ENCODE measurements around the gene ZNRF2.
"Not testable (repeated sequence)": the region's sequence is repeated elsewhere in the genome, so short reads cannot be mapped to it uniquely, and the experiment has no call there.

ZNRF2 gene

GRCh38 chr7:30263090-30263710 is 21.2 kb upstream of the ZNRF2 start:
- DNase-seq: no peak

DNA sequence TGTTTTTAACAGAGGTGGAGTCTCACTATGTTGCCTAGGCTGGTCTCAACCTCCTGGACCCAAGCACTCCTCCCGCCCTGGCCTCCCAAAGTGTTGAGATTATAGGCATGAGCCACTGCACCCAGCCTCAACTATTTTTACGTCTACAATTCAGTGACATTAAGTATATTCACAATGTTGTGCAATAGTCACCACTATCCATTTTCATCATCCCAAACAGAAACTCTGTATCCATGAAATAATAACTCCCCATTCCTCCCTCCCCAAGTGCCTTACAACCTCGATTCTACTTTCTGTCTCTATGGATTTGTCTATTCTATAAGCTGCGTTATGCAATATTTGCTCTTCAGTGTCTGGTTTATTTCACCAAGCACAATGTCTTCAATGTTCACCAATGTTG is 20.3 kb upstream of the ZNRF2 start:
- DNase-seq: no peak

DNA sequence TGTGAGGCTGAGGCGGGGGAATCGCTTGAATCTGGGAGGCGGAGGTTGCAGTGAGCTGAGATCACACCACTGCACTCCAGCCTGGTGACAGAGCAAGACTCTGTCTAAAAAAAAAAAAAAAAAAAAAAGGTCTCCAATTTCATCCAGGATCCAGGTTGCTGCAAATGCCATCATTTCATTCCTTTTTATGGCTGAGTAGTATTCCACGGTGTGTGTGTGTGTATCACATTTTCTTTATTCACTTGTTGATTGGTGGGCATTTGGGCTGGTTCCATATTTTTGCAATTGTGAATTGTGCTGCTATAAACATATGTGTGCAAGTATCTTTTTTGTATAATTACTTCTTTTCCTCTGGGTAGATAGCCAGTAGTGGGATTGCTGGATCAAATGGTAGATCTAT is 19.2 kb upstream of the ZNRF2 start:
- not testable (repeated sequence) for DNase-seq

GRCh38 chr7:30266686-30267085 is 17.7 kb upstream of the ZNRF2 start:
- peak; percentile 17 for DNase-seq

DNA sequence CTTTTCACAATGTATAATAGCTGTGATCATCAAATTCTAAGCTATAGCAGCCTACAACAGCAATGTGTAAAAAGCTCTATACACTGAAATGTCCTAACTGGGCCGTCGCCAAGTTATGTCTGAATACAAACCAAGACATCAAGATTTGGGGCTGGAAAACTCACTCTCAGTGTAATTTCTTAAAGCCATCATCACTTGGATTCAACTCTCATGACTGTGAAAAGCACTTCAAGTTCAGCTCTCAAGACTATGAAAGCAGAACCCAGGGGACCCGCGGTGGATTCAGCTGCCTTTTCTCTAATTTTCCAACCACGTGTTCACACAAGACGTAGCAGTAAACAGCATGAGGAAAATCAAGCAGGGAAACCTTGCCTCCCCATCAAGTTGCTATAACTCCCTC is 15.8 kb upstream of the ZNRF2 start:
- DNase-seq: peak; percentile 77

- DNase-seq: no peak
Observed at GRCh38 chr7:30269490-30269889, 14.9 kb upstream of the ZNRF2 start.

DNA sequence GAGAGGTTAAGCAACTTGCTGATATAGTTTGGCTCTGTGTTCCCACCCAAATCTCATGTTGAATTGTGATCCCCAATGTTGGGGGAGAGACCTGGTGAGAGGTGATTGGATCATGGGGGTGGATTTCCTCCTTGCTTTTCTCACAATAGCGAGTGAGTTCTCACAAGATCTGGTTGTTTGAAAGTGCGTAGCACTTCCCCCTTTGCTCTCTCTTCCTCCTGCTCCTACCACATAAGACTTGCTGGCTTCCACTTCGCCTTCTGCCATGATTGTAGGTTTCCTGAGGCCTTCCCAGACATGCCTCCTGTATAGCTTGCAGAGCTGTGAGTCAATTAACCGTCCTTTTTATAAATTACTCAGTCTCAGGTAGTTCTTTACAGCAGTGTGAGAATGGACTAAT is 13.5 kb upstream of the ZNRF2 start:
- DNase-seq: no peak

- DNase-seq: no peak
Observed at GRCh38 chr7:30272126-30272525, 12.3 kb upstream of the ZNRF2 start.

DNA sequence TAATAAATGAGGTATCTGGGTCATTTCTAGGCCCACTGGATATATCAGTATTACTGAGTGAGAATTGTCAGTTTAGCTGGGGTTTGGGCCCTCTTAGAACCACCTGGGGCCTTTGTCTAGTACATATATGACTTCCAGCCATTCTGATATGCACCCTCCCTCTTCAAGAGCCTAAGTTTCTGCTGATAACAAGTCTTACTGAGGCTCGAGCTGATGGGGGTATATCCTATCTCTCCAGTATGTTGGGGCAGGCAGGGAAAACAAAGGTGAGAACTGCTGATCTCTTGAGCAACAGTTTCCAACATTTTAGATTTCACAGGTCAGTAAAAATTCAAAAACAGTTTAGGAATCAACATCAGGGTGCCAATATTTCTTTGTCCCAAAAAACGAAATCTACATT is 10.8 kb upstream of the ZNRF2 start:
- no peak for DNase-seq

DNA sequence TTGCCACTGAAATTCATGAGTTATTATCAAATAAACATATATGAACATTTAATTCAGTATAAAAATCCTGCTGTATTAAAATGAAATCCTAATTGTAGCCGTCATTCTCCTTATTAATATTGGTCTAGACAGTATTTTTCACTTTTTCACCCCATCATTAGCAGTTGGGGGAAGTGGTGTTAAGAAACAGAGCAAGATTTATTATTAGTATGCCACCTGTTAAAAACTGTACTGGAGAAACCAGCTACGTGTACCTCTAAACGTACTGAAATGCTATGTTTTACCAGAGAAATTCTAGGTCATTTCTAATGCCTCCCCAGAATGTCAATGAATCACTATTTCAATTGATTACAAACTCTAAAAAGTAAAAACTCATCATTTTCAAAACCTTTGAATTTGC is 9.8 kb upstream of the ZNRF2 start:
- DNase-seq: no peak

DNA sequence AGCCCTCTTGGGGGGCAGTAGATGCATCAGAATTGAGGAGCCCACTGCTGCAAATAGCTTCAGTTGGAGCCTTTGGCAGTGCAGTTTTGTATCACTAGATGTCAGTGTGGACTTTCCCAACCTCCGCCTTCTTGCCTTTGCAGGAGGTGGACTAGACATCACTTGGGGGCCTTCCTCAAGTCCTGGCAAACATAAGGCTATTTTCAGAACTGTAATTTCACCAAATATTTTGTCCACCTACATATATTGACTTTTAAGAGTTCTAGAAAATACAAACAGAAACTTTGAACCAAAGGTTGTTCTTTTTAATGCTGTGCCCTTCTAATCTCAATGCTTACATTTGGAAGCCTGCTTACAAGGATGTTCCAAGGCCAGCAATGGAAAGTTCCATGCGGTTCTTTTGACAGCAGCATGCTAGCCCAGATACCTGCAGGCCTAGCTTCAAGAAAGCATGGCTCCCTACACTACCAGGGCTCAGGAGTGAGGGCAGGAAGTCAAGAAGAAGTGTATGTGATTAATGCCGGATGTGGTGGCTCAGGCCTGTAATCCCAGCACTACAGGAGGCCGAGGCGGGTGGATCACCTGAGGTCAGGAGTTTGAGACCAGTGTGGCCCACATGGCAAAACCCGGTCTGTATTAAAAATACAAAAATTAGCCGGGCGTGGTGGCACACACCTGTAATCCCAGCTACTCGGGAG is 8.0 kb upstream of the ZNRF2 start:
- peak; percentile 27 for DNase-seq

DNA sequence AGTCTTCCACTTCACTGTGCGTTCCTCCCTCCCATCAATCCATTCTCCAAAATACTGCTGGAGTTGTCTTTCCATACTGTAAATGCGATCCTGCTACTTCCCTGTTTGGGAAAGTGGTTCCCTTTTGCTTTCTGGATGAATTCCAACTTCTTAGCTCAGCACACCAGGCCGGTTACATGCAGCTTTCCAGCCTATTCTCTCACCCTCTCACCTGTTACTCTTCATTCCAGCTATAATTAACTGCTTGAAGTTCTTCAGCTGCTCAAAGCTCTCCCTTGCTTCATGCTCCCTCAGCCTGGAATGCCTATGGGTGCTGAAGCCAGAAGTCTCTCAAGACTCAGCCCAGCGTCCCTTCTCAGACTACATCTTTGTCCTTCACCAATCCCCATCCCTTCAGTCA is 6.0 kb upstream of the ZNRF2 start:
- peak; percentile 89 for DNase-seq

- DNase-seq: no peak
Observed at GRCh38 chr7:30278849-30279652, 5.3 kb upstream of the ZNRF2 start.

- no peak for DNase-seq
Observed at GRCh38 chr7:30279653-30279904, 4.8 kb upstream of the ZNRF2 start.

DNA sequence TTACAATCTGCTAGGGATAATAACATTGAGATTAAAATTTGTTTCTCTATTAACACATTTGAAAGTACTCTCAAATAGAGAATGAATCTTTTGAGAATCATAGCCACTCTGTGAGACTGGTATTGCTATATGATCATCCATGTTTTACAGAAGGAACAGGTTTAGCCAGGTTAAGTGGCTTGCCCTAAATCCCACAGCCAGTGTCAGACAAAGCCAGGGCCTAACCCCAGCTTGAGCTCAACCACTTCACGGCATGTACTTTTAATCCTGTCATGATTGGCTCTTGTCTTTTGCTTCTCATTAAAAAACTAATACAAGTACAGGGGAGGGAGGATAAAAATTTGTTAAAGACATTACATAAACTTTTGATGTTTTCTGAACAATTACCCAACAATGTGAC is 3.8 kb upstream of the ZNRF2 start:
- no peak for DNase-seq

DNA sequence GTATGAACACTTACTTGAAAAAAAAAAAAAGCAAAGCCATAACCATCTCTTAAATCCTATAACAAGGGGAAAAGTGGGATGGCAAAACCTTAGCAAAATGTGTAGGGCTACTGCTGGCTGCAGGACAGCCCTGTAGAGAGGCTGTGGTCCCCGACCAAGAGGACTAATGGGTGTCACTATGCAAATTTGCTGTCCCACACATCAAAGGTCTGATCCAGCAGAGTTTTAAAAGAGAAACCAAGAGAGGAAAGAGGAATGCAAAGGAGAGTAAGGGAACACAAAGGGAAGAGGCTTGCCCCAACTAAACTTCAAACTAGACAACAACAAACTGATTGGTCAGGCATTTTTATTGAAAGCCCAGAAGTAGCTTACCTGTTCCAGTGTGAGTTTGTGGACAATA is 3.1 kb upstream of the ZNRF2 start:
- DNase-seq: no peak

DNA sequence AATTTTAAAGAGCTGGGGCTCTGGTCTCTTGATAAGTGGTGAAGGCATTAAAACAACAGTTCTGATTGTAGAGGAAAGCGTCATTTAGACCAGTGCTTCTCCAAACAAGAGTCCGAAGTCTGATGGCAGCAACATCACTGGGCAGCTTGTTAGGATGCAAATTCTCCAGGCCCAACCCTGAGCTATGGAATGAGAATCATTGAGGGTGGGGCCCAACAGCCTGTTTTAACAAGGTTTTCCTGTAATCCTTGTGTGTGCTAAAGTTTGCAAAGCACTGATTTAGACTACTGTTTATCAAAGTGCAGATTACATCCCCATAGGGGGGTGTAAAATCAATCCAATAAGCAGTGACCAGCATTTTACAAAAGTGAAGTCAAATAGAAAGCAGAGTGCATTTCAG is 2.6 kb upstream of the ZNRF2 start:
- no peak for DNase-seq

GRCh38 chr7:30282735-30283134 is 1.7 kb upstream of the ZNRF2 start:
- DNase-seq: no peak

GRCh38 chr7:30285067-30285535 is 704 bp downstream of the ZNRF2 start:
- DNase-seq: no peak

DNA sequence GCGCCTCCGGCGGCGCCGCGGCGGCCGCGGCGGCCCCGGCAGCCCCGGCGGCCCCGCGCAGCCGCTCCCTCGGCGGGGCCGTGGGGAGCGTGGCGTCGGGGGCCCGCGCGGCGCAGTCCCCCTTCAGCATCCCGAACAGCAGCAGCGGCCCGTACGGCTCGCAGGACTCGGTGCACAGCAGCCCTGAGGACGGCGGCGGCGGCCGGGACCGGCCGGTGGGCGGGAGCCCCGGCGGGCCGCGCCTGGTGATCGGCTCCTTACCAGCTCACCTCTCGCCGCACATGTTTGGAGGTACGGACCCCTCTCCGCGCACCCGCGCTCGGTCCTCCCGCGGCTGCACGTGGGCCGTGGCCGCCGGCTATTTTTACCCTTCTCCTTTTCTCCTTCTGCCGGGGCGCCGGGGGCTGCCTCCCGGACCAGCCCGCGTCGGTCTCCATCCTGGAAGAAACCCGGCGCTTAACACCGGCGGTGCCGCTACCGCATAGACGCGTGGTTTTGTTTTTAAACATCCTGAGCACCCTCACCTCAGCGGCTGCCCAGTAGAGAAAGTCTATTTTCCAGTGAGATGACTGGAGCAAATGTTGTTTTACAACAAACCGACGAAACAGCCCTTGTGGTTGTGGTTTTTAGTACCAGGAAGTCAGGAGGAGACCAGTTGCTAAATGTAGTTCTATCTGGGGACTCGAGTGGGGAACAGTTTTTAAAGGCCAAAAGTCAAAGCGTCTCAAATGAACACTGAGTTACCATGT is 1.3 kb downstream of the ZNRF2 start:
- no peak for DNase-seq

- DNase-seq: no peak
Observed at GRCh38 chr7:30286749-30287148, 2.4 kb downstream of the ZNRF2 start.

GRCh38 chr7:30287625-30288024 is 3.2 kb downstream of the ZNRF2 start:
- not testable (repeated sequence) for DNase-seq

- not testable (repeated sequence) for DNase-seq
Observed at GRCh38 chr7:30289634-30290033, 5.2 kb downstream of the ZNRF2 start.

DNA sequence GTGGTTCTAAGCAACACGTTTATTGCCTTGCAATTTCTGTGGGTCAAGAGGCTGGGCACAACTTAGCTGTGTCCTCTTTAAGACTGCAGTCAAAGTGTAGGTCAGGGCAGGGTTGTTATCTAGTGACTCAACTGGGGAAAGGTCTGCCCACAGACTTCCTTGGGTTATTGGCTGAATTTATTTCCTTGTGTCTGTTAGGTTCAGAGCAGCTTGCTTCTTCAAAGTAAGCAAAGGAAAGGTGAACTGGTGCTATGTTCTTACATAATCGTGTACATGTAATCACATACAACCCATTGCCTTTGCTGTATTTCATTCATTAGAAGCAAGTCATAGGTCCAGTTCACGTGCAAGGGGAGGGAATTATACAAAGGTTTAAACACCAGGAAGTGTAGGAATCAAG is 5.9 kb downstream of the ZNRF2 start:
- not testable (repeated sequence) for DNase-seq
